NOMO-1 treated with DMSO at 0.1 percent for 48 hours (cell line): ENCODE results near the gene TRABD2B.

ENCODE experiments used
- DNase-seq: peaks from one replicate; lab custom pipeline; 2025; ENCODE audit not compliant: unreplicated experiment; lab: John Stamatoyannopoulos, UW

Gene TRABD2B

DNA sequence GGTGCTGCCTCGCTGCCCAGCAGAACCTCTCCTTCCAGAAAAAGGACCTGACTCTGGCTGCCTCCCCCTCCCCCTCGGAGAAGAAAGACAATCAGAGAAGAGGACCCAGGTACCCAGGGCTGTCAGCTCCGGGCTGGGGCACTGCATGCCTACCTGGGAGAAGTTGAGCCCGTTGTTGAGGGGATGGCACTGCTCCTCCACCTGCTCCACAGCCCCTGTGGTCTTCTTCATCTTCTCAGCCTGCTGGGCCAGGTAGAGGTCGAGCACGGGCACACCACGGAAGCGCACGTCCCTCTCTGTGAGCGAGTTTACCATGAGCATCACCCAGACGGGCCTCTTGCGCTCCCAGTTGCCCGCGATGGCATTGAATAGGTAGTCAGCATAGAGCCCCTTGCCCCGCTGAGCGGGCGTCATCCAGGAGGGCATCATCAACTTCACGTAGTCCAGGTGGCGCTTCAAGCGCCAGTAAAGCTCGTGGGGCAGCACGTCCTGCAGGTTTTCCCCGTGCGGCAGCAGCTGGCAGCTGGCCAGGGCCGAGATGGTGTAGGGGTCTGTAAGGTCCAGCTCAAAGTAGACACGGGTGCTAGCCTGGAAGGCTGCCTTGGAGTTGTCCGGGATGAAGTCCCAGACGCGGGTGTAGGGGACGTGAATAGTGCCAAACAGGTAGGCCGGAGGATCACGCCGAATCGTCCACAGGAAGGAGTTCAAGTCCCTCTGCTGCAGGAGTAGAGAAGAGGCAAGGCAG lies 3.1 kb downstream of the TRABD2B start:
- DNase-seq, result no peak

DNA sequence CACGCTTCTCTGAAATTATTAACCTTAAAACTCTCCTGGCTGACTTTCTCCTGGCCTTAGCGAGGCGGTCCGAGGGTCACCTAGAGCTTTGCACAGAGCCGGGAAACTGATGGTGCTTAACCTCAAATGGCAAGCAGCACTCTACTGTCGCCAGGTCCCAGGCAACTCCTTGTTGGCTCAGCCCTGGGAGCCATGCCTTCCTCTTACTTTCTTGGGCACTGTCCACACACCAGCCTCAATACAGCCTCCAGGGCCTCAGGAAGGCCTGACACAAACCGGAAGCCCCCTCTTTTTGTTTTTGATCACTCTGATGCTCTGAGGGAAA lies 3.8 kb downstream of the TRABD2B start:
- no peak for DNase-seq

DNA sequence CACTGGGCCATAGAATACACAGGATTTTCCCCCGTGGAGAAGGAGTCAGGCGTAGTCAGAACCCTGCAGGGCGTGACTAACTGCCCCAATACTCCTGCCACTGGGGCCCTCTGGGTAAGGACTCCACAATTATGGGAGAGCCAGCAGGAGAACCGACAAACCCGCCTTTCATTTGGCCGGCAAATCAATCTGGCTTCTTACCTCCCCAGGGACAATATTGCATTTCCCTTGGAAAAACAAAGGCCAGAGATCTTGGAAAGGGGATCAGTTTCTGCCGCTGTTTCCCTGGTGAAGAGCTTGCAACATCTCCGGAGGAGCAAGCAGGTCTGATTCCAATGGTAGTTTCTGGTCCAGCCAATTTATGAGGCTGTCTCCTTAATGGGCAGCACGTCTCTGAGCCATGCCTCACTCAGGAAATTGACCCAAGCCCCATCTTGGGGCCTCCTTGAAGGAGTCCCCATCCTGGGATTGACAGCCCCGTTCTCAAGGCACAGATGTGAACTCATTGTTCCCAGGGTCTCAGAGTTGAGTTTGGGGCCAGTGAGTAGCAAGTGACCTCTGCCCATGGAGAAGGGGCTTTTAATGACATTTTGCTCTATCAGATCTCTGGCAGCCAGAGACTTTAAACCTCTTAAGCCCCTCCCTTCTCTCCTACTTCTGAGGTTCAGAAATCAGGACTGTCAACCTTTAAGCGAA lies 4.3 kb downstream of the TRABD2B start:
- no peak for DNase-seq

DNA sequence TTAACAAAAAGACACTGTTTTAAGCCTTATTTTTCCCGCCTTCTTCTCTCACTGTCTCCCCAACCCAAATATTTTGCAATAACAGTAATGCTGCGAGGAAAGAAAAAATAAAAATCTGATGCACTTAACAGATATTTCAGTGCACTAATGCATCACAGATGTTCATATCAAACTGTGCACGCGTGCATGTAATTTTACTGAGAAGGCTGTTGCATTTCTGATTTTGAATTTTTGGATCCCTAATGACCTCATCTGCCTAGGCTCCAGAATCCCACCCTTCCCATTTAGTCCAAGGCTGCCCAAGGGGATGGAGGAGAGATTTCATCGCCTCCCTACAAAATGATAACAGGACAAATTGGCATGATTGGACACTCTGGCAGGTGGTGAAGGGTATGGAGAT lies 5.5 kb downstream of the TRABD2B start:
- no peak for DNase-seq

DNA sequence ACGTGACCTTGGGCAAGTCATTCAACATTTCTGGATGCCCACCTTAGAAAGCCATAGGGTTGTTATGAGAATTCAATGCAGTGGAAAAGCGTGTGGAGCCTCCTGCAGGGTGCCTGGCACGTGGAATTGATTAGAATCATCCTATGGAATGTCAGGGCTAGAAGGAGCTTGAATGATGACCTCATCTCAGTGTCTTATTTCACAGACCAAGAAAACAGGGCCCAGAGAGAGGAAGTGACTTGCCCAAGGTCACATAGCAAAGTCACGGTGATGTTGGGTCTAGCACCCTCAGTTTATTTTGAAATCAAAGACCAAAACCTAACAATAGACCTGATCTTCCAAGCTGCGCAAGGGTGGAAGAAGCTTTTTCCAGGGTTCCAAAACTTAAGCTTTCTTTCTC lies 6.0 kb downstream of the TRABD2B start:
- no peak for DNase-seq

DNA sequence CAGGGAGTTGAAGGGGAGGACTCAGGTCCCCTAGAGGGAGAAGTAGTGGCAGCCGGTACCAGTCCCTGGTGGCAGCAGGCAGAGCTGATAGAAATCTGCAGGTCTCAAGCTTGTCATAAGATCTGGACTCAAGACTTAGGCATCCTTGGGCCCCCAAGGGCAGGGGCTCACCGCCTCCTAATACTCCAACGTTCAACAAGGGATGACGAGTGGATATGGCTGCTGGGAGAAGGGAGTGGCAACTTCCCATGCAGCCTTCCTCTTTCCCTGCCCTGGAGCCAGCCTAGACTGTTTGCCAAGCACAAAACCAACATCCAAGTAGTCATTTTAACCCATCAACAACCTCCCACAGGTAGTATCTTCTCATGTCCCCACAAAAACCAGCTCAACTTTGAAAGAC lies 6.9 kb downstream of the TRABD2B start:
- DNase-seq, result no peak

DNA sequence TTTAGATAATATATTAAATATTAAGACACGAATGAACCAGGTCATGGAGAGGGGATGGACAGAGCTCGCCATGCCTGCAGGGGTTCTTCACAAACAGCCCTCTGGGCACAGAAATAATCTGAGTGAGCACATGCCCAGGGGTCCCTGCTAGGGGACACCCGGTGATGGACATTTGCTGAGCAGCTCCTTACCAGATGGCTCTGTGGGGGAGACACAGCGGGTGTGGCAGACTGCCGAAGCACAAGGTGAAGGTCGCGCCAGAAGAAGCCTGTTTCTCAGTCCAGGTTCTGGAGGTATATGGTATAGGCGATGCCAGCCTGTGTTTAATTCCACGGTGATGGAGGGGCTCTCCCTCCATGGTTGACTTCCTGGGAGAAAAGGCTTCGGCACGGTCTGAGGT lies 9.6 kb downstream of the TRABD2B start:
- DNase-seq, result no peak

DNA sequence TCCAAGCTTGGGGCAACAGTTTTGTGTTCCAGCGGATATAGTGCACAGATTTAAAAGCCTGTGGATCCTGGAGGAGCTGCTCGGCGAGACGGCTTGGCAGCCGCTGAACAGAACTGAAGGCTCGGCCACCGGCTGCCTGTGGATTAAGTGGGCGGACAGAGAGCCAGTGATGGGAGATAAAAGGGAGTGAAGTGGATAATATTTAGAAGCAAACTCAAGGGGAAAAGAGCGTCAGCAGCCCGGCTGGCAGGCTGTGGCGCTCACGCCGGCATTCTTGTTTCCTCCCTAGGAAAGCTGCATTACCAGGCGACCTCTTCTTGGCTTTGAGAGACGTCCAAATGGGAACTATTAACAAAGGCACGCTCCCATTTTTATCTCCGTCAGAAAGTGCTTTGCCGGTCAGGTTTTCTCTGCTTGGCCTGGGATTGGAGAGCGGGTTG lies 10.4 kb downstream of the TRABD2B start:
- DNase-seq, result no peak

DNA sequence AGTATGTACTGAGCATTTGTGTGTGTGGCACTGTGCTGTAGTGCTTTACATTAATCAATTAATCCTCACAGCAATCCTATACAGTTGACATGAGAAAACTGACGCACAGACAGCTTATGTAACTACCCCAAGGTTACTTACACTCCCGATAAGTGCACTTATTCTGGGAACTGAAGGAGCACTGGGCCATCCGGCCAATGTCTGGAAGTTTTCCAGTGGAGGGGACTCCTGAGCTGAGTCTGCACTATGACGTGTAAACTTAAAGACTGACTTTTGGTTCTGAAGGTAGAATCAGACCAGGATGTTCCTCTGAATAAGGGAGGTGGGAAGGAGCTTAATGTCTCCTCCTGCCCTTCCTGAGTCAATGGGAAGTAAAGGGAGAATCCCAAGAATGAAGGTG lies 12.2 kb downstream of the TRABD2B start:
- no peak for DNase-seq

DNA sequence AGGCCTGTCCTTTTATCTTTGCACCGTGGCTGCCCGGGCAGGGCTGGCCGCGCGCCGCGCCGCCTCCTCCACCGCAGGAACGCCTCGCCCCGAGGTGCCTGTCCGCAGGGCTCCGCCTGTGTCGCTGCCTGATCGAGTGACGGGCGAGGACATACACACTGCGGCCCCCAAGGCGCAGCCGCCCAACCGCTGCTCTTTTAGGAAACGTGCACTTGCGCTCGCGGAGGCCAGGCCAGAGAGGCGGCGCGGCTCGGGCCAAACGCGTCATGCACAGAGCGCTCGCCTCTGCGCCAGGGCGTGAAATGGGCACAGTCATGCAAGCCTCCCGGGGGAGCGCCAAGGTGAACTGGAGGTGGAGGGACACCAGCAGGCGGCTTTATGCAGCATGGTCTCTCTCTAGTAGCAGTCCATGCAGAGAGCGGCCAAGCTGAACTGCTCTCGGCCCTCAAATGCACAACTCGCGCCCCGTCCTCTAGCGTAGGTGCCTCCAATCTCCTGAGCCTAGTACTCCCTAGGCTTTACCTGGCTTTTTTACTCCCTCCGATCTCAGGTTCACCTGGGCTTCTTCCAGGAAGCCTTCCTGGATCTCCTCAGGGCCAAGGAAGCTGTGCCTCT lies 12.9 kb downstream of the TRABD2B start:
- DNase-seq, result no peak

DNA sequence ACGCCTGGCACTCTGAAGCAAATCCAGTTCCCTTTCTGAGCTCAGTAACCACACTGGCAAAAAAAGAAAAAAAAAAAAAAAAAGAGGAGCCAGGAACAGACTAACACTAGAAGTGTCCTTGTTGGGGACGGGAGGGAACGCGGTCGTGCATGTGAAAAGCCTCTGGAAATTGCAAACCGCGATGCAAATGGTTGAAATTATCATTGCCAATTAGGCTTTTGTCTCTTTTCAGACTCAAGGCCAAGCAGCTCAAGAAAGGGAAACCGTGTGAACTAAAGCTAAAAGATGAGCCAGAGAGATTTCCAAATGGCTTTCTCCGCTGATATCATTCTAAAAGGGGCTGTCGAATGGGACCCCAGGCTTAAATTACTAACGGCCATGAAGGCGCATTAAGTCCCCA lies 13.5 kb downstream of the TRABD2B start:
- no peak for DNase-seq

DNA sequence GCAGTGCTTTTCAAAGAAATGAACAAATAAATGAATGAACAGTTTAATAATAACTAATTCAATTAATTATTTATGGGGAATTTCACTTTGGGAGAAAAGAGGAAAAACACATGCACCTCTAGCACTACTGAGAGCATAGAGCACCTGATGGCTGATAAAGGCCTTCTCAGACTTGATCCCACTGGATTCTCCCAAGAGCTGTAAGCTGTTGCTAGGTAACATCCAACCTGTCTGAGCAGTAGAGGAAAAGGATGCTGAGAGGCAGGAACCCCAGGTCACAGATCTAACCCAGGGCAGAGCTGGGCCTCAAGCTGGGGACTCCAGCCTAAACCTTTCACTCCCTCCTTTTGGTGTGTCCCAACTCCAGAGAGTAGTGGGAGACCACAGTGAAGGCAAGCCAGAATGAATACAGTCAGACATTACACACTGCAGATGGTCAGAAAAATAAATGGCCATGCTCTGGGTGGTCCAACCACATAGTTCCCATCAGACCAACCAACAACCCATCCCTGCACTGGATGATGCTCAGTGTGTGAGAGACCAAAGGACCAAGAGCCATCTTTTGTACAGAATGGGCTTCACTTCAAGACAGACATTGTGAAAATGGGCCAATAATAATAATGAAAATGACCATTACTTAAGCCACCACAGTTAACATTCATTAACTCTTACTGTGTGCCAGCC lies 15.4 kb downstream of the TRABD2B start:
- DNase-seq, result no peak

DNA sequence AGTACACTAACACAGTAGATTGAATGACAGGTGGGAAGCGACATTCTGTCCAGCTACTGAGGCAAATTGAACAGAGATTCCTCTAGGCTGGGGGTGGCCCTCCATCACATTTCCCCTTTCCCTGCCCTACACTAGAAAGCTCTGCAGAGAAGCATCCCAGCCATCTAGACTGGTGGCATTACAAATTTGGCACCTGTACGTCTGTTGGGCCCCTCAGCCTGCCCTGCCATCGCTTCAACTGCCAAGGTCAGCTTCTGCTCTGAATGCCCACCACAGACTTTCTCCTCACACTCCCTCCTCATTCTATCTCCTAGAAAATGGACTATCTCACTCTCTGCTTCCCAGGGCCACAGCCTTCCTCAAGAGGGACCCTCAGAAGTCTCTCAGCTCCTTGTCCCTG lies 16.7 kb downstream of the TRABD2B start:
- DNase-seq, result no peak

DNA sequence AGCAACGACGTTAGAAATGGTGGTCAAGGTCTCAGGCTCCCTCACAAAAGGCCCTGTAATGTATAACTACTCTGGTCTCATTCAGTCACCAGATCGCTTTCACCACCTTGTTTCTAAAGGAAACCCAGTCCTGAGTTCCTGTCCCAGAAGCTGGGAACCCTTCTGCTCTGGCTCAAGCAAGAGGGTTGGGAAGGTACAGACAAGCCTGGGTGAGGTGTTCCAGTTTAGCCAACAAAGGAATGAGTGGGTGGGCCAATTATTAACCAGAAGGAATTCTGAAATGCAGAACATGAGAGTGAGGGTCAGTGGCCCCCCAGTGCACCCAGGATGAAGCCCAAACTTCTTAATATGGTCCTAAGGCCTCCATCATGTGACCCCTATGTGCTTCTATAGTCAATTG lies 17.5 kb downstream of the TRABD2B start:
- DNase-seq, result no peak

DNA sequence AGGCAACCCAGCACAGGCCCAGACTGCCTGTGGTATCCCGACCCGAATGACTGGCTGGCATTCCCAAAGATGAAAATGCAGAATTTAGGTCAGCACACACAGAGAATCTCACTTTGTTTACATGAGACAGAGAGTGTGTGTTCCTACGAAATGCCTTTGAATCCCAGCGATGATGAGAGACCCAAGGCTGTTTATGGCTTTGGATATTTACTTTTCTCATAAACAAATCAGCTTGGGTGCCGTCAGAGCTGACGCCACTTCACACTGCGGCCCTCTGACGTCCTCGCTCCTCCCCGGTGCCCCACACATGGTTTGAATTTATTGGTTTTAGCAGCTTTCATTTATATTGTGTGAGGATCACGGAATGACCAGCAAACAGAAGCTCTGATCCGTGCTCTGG lies 18.7 kb downstream of the TRABD2B start:
- no peak for DNase-seq

DNA sequence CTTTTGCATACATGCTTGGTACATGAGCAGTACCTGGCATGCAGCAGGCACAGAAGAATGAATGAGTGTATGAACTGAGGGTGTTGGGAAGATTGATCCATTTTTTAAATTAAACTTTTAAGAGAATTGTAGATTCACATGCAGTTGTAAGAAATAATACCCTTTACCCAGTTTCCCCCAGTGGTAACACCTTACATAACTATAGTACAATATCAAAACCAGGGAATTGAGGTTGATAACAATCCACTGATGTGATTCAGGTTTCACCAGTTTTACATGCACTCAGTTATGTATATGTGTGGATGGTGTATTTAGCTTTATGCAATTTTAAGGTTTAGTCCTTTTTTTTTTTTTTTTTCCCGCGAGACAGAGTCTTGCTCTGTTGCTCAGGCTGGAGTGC lies 20.5 kb downstream of the TRABD2B start:
- no peak for DNase-seq

DNA sequence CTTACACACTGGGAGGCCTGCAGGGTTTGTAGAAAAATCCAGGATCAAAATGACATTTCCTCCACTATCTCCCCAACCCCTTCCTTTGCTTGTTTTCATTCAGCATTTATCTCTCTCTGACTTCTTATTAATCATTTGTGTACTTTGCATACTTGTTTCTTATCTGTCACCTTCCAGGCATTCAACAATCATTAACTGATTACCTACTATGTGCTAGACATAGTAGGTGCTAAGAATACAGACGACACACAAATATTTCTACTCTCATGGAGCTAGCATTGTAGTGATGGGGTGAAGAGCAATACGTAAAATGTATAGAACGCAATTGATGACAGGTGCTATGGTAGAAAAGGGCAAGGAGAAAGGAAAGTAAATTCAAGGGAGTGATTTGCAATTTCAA lies 20.9 kb downstream of the TRABD2B start:
- DNase-seq, result no peak

DNA sequence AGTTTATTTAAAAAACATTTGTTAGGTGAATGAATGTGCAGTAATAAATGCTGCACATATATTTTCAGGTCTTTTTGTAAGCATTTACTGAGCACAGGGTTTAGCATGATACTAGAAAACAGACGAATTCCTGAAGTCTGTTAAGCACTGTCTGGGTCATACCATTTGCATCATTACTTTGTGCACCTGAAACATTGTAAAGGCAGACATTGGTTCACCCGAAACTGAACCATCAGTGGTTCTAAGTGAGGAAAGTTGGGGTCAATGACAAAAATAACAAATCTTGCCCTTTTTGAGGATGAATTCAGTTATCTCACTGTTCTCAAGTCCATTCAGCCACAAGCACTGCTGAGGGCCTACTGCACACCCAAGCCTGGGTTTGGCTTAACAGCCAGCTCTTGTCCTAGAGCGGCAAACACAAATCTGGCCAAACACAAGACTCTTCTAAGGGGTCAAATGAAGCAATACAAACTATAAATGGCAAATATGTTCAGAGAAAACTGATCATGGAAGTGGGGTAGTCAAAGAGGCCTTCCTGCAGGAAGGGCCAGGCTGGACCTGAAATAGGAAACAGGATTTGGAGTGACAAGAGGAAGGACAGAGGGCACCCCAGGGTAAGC lies 21.8 kb downstream of the TRABD2B start:
- DNase-seq, result no peak

DNA sequence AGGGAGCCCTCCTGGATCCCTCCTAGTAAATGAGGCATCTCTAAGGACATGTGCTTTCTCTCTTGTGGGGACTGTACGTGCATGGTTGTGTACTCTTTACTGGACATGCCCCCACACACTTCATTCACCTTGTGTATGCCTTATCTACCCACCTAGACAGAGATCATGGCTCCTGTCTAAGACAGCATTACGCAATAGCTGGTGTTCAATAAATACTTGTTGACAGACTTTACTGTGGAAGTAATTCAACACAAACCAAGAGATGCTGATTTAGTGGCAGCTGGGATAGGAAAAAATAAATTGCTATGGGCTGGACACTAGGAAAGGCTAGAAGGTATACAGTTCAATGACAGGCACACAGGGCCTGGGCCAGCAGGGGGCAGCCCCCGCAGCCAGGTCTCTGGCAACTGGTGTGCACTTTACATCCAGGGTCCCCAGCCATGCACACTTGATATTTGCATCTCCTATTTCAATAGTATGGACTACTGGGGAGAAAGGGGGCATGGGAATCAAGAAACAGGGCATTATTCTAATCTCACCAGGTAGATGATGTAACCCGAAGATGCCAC lies 24.2 kb downstream of the TRABD2B start:
- no peak for DNase-seq

DNA sequence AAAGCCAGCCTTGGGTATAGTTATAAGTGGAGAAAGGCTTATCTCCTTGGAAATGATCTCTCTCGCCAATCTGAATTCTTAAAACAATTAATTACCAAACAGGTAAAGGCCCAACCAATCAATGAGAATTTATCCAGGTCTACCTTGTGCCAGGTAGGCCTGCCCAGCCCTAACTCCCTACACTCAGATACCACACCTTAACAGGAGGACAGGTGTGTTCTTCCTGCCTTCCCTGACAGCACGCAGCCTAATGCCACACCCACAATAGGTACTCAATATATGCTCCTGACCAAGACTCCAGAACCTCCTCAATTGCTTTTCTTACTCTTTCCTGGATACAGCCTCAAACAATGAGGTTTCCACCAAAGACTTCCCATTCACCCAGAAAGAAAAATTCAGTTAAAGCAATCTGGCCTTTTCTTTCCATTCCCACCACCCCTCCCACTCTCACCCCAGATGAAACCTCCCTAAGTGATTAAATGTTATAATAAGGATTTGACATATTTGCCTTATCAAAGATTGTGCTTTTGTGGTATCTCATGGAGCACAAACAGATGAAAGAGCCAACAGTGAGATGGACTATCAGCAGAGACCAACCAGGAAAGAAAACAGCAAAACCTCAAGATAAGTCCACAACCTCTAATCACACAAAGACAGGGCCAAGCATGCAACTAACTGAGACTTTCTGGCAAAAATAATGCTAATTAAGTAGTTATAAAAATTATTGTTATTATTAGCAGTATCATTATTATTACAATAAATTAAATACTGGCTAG lies 25.6 kb downstream of the TRABD2B start:
- DNase-seq, result no peak
